Esophagus squamous epithelium (tissue), 5 donors: ENCODE data around the gene LMAN1L. TPM values are rescaled to one million over a fixed set of nuclear protein-coding genes. Genes with fewer than 3 reads are reported as not detected.
A peak's percentile ranks its signal among the peaks of the same experiment; 100 is the strongest.

Experiments
- DNase-seq: peaks from one replicate; lab custom pipeline; 2025; lab: John Stamatoyannopoulos, UW
- H3K27ac ChIP-seq, 4 donors: fragments of 200-600 bp; sonication (generic); one replicate each; pipeline ENCODE4 v1.5.1; 2016 to 2019; ENCODE audit warnings: mild to moderate bottlenecking in 1 of 4
- H3K27me3 ChIP-seq, 4 donors: fragments of 200-600 bp; sonication (generic); 1 replicate in 3 of 4; 2 replicates in 1 of 4; pipeline versions ENCODE4 v1.5.1 to v1.6.0; 2017 to 2021; ENCODE audit warnings: antibody characterized with exemption in 1 of 4
- H3K36me3 ChIP-seq, 3 donors: fragments of 200-600 bp; sonication (generic); one replicate each; pipeline ENCODE4 v1.5.1; 2016 to 2019
- H3K4me1 ChIP-seq, 3 donors: fragments of 200-600 bp; sonication (generic); one replicate each; pipeline ENCODE4 v1.5.1; 2017 to 2019
- H3K4me3 ChIP-seq, 4 donors: fragments of 200-600 bp; sonication (generic); 1 replicate in 3 of 4; 2 replicates in 1 of 4; pipeline ENCODE4 v1.5.1; 2016 to 2019; ENCODE audit warnings: mild to moderate bottlenecking in 2 of 4, moderate library complexity in 1 of 4
- H3K9me3 ChIP-seq, 3 donors: fragments of 200-600 bp; sonication (generic); one replicate each; pipeline ENCODE4 v1.5.1; 2016 to 2019
- CTCF ChIP-seq, 6 experiments: fragments of 450-650 bp in 4 of 6; fragments of 200-600 bp in 2 of 6; sonication (generic) in 2 of 6; IDR thresholded peaks; one replicate each; pipeline ENCODE4 v1.5.1; 2016 to 2019; ENCODE audit warnings: antibody characterized with exemption in 6 of 6, mild to moderate bottlenecking in 4 of 6, moderate library complexity in 4 of 6
- POLR2A ChIP-seq, 4 donors: fragments of 450-650 bp; IDR thresholded peaks; one replicate each; pipeline ENCODE4 v1.6.1; 2017; ENCODE audit warnings: antibody characterized with exemption in 4 of 4, mild to moderate bottlenecking in 4 of 4, moderate library complexity in 3 of 4
- WGBS, 2 donors: methylation state at CpG; one replicate each; pipeline ENCODE4 v1.1.5; 2018; 5-methylcytosine and 5-hydroxymethylcytosine counted together
- intact Hi-C: fragments of 100-400 bp; cut with DNase I; formaldehyde crosslinking; loops from one replicate; pipeline ENCODE4 v1.15.0; 2022
- total RNA-seq, 4 donors: library from RNA; depleted of rRNA; stranded (reverse); fragments of >200 nt; gene quantifications; one replicate each; pipeline ENCODE4 v1.1.0, GENCODE V29; 2016
- donor health status: DM: yes; HTN: yes; CAD: no.

The LMAN1L gene
- total RNA-seq, 4 donors from 2014 or later, result 0.18 TPM; not detected in 3

- Histone ChIP-seq H3K27me3 (no peaks in the 10 kb centered on the region), H3K4me3 (no peak overlapping the region), H3K9me3 (no peaks in the 10 kb centered on the region), H3K4me1 (peaks cover 19 to 44% (median 27%) of the 10 kb centered on the region in 3 donors), H3K36me3 (peaks cover 10 to 76% (median 20%) of the 10 kb centered on the region in 3 donors), H3K27ac (no peak overlapping the region)
- 83 to 95% methylated on average over 2 to 4 of the region's 31 CpGs for WGBS, 2 donors
- intact Hi-C loops, result no loop called here
- no peak for DNase-seq
- no peak for TF ChIP-seq CTCF (IDR thresholded peaks at IDR 0.05)
- TF ChIP-seq POLR2A (IDR thresholded peaks at IDR 0.05), result no peak
Observed at GRCh38 chr15:74839526-74840395, 27.1 kb downstream of the LMAN1L start.

GRCh38 chr15:74840851-74841775 is 28.5 kb downstream of the LMAN1L start:
- no peak for DNase-seq
- TF ChIP-seq POLR2A (IDR thresholded peaks at IDR 0.05), result no peak
- no peak for TF ChIP-seq CTCF (IDR thresholded peaks at IDR 0.05)
- 87 to 96% methylated on average over 6 to 8 of the region's 9 CpGs for WGBS, 2 donors
- Histone ChIP-seq H3K9me3 (no peaks in the 10 kb centered on the region), H3K27me3 (no peaks in the 10 kb centered on the region), H3K4me1 (peaks cover 19 to 55% (median 27%) of the 10 kb centered on the region in 3 donors), H3K27ac (peak overlapping the region in 2 of 4 donors; percentile 97 to 98), H3K4me3 (peak overlapping the region in 2 of 4 donors; percentile 91 to 98), H3K36me3 (peaks cover 10 to 83% (median 25%) of the 10 kb centered on the region in 3 donors)
- intact Hi-C loops, result no loop called here

- Histone ChIP-seq H3K27ac (peak overlapping the region; percentile 93 to 98 (median 96)), H3K4me1 (peaks cover 19 to 55% (median 27%) of the 10 kb centered on the region in 3 donors), H3K9me3 (no peaks in the 10 kb centered on the region), H3K36me3 (peaks cover 6 to 82% (median 16%) of the 10 kb centered on the region in 3 donors), H3K27me3 (no peaks in the 10 kb centered on the region), H3K4me3 (peak overlapping the region; percentile 78 to 98 (median 92))
- DNase-seq, result no peak
- 77 to 81% methylated on average over 10 to 11 of the region's 14 CpGs for WGBS, 2 donors
- intact Hi-C loops, result no loop called here
- TF ChIP-seq CTCF (IDR thresholded peaks at IDR 0.05) (no peak), POLR2A (IDR thresholded peaks at IDR 0.05) (no peak)
Observed at GRCh38 chr15:74841891-74842373, 29.3 kb downstream of the LMAN1L start.

GRCh38 chr15:74842581-74843444 is 30.2 kb downstream of the LMAN1L start, which contains the start of gene ULK3:
TSS of gene ULK3 (minus strand) at chr15:74843156. CDS start at chr15:74843105, 51 bp downstream.
- H3K36me3 ChIP-seq, result peaks cover 8 to 82% (median 15%) of the 10 kb centered on the region in 3 donors
- intact Hi-C loops, result no loop called here
- peak within 1 kb of the TSS; percentile 78 to 98 (median 92) for H3K4me3 ChIP-seq
- WGBS, 2 donors, result 0 to 9% methylated on average over 4 to 6 of the region's 84 CpGs
- peaks cover 19 to 62% (median 27%) of the 10 kb centered on the region in 3 donors for H3K4me1 ChIP-seq
- H3K9me3 ChIP-seq, result no peaks in the 10 kb centered on the region
- H3K27me3 ChIP-seq, result no peaks in the 10 kb centered on the region
- H3K27ac ChIP-seq, result peak within 1 kb of the TSS; percentile 93 to 98 (median 96)
- TF ChIP-seq POLR2A (IDR thresholded peaks at IDR 0.05) (peak in 2 of 4 donors; percentile 67 to 72), CTCF (IDR thresholded peaks at IDR 0.05) (peak; percentile 37 to 96 (median 84))
- peak; percentile 62 for DNase-seq
